ENCODE results near the gene TSPAN9.

DNA sequence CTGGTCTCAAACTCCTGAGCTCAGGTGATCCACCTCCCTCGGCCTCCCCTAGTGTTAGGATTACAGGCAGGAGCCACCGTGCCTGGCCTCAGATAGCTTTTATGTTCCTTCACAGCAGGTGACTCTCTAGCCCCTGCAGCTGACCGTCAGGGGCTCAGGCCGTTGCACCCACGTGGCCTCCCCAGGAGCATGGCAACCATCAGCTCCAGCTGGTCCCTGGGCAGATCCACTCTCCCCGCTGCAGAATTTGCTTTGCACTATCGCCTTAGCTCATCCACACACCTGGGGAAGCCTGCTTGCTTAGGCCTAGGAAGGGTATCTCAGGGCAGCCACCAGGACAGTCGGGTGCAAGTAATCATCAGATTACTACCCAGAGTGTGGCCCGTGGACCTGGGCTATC lies 62.6 kb downstream of the TSPAN9 start:
- no peak for TF ChIP-seq EP300 (IDR thresholded peaks at IDR 0.05)
- TF ChIP-seq, protein P1, sequence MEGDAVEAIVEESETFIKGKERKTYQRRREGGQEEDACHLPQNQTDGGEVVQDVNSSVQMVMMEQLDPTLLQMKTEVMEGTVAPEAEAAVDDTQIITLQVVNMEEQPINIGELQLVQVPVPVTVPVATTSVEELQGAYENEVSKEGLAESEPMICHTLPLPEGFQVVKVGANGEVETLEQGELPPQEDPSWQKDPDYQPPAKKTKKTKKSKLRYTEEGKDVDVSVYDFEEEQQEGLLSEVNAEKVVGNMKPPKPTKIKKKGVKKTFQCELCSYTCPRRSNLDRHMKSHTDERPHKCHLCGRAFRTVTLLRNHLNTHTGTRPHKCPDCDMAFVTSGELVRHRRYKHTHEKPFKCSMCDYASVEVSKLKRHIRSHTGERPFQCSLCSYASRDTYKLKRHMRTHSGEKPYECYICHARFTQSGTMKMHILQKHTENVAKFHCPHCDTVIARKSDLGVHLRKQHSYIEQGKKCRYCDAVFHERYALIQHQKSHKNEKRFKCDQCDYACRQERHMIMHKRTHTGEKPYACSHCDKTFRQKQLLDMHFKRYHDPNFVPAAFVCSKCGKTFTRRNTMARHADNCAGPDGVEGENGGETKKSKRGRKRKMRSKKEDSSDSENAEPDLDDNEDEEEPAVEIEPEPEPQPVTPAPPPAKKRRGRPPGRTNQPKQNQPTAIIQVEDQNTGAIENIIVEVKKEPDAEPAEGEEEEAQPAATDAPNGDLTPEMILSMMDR (IDR thresholded peaks at IDR 0.05), result no peak
